ENCODE measurements around the gene LGALSL. TPM values are rescaled to one million over a fixed set of nuclear protein-coding genes. Genes with fewer than 3 reads are reported as not detected.
A peak's percentile ranks its signal among the peaks of the same experiment; 100 is the strongest.

Gene LGALSL
- total RNA-seq, 4 donors from 2014 or later, result 16.4 to 56.0 (median 33.5) TPM

- H3K4me3 ChIP-seq, result no peak overlapping the region
- H3K36me3 ChIP-seq, result no peaks in the 10 kb centered on the region
- H3K9me3 ChIP-seq, result no peaks in the 10 kb centered on the region
- H3K27me3 ChIP-seq, result no peaks in the 10 kb centered on the region
- WGBS, 2 donors, result 92 to 100% methylated on average over 1 of the region's 1 CpG
- intact Hi-C loops (cut with DNase I), result no loop called here
- DNase-seq, result no peak
- TF ChIP-seq POLR2A (IDR thresholded peaks at IDR 0.05), result no peak
- TF ChIP-seq CTCF (IDR thresholded peaks at IDR 0.05), result no peak
- peaks cover 0 to 16% (median 0%) of the 10 kb centered on the region in 3 donors for H3K4me1 ChIP-seq
- no peak overlapping the region for H3K27ac ChIP-seq
Measured at GRCh38 chr2:64477037-64477436, 23.1 kb downstream of the LGALSL start.

GRCh38 chr2:64477979-64478378, 24.0 kb downstream of the LGALSL start:
- 81 to 90% methylated on average over 4 of the region's 4 CpGs for WGBS, 2 donors

GRCh38 chr2:64478502-64479230, 24.7 kb downstream of the LGALSL start:
- Histone ChIP-seq H3K36me3 (no peaks in the 10 kb centered on the region), H3K4me3 (no peak overlapping the region), H3K4me1 (peaks cover 0 to 30% (median 0%) of the 10 kb centered on the region in 3 donors), H3K27ac (no peak overlapping the region), H3K9me3 (no peaks in the 10 kb centered on the region), H3K27me3 (no peaks in the 10 kb centered on the region)
- intact Hi-C loops (cut with DNase I), result no loop called here
- DNase-seq, result no peak
- TF ChIP-seq CTCF (IDR thresholded peaks at IDR 0.05) (no peak), POLR2A (IDR thresholded peaks at IDR 0.05) (no peak)
- WGBS, 2 donors, result 90 to 94% methylated on average over 1 of the region's 3 CpGs

More at GRCh38 chr2:64477979-64478378, 24.0 kb downstream of the LGALSL start:
- no peak for DNase-seq
- Histone ChIP-seq H3K36me3 (no peaks in the 10 kb centered on the region), H3K9me3 (no peaks in the 10 kb centered on the region), H3K27ac (no peak overlapping the region), H3K4me1 (peaks cover 0 to 24% (median 0%) of the 10 kb centered on the region in 3 donors), H3K4me3 (no peak overlapping the region), H3K27me3 (no peaks in the 10 kb centered on the region)
- intact Hi-C loops (cut with DNase I), result no loop called here
- TF ChIP-seq POLR2A (IDR thresholded peaks at IDR 0.05), result no peak
- no peak for TF ChIP-seq CTCF (IDR thresholded peaks at IDR 0.05)

GRCh38 chr2:64479259-64480117, 25.5 kb downstream of the LGALSL start:
- Histone ChIP-seq H3K36me3 (no peaks in the 10 kb centered on the region), H3K9me3 (no peaks in the 10 kb centered on the region), H3K27me3 (no peaks in the 10 kb centered on the region), H3K4me1 (peaks cover 0 to 30% (median 0%) of the 10 kb centered on the region in 3 donors), H3K27ac (peak overlapping the region in 1 of 4 donors; percentile 54), H3K4me3 (no peak overlapping the region)
- WGBS, 2 donors, result 80 to 87% methylated on average over 5 to 10 of the region's 10 CpGs
- no peak for DNase-seq
- intact Hi-C loops (cut with DNase I), result loop anchor here (10.0 kb wide), 1 partner anchor 435 kb away; no protein-coding TSS in a partner anchor
- TF ChIP-seq POLR2A (IDR thresholded peaks at IDR 0.05) (no peak), CTCF (IDR thresholded peaks at IDR 0.05) (no peak)

- Histone ChIP-seq H3K4me3 (no peak overlapping the region), H3K27me3 (no peaks in the 10 kb centered on the region), H3K4me1 (peaks cover 5 to 48% (median 9%) of the 10 kb centered on the region in 3 donors), H3K9me3 (no peaks in the 10 kb centered on the region), H3K36me3 (no peaks in the 10 kb centered on the region), H3K27ac (no peak overlapping the region)
- no peak for TF ChIP-seq CTCF (IDR thresholded peaks at IDR 0.05)
- no peak for TF ChIP-seq POLR2A (IDR thresholded peaks at IDR 0.05)
- intact Hi-C loops (cut with DNase I), result loop anchor here (10.0 kb wide), 1 partner anchor 437 kb away; no protein-coding TSS in a partner anchor
- 88 to 90% methylated on average over 5 of the region's 5 CpGs for WGBS, 2 donors
- DNase-seq, result no peak
Measured at GRCh38 chr2:64481665-64482064, 27.7 kb downstream of the LGALSL start.

All from esophagus squamous epithelium (tissue), 5 donors.